GM12801 (cell line): ENCODE results near the gene SCN11A.

Source experiments
- TF ChIP-seq, protein P1 (sequence below): IDR thresholded peaks from one replicate; pipeline ENCODE4 v1.5.1; 2011; ENCODE audit warnings: control low read depth; ENCODE audit not compliant: insufficient read length; ENCODE audit errors: extremely low read depth

Gene SCN11A

DNA sequence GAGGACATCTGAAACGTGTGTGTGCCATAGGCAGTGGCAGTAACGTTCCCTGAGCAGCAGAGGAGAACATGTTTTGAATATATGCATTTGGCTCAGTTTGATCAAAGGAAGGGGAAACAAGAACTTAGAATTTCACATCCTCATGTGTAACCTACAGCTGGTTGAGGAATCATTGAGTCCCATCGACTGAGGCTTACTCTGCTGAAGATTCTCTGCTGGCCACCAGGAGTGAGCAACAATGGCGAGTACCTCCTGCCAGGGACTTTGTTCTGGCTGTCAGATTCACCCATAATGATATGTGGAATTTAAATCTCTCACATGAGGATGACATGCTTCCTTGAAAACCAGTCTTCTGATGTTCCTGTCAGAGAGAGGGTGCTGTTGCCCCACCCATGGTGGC lies 34.4 kb upstream of the SCN11A start:
- TF ChIP-seq, protein P1, sequence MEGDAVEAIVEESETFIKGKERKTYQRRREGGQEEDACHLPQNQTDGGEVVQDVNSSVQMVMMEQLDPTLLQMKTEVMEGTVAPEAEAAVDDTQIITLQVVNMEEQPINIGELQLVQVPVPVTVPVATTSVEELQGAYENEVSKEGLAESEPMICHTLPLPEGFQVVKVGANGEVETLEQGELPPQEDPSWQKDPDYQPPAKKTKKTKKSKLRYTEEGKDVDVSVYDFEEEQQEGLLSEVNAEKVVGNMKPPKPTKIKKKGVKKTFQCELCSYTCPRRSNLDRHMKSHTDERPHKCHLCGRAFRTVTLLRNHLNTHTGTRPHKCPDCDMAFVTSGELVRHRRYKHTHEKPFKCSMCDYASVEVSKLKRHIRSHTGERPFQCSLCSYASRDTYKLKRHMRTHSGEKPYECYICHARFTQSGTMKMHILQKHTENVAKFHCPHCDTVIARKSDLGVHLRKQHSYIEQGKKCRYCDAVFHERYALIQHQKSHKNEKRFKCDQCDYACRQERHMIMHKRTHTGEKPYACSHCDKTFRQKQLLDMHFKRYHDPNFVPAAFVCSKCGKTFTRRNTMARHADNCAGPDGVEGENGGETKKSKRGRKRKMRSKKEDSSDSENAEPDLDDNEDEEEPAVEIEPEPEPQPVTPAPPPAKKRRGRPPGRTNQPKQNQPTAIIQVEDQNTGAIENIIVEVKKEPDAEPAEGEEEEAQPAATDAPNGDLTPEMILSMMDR = no peak

DNA sequence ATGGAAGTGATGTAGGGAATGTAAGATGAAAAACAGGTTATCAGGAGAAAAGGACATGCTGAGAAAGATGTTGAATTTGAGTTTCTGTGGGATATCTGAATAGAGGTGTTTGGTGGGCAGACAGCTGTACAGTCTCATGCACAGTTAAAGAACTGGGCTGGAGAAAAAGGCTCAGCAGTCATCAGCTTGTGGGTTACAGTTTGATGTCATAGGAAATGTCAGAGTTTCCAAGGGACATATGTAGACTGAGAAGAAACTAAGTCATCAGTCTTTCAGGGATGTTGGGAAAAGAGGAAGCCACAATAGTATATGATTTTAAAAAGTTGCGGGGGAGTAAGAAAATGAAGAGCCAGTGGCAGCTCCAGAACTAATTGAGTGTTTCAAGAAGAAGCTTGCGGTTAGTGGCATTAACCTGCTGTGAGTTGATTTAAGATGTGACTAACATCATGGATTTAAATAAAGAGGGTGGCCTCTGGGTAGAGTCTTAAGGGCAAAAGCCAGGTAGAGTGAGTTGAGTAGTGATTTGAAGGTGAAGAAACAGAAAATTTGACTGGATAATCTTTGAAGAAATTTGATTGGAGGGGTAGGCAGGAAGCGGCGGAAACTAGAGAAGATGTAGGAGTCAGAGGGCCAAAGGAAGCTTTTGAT lies 31.0 kb upstream of the SCN11A start:
- TF ChIP-seq, protein P1 = no peak

DNA sequence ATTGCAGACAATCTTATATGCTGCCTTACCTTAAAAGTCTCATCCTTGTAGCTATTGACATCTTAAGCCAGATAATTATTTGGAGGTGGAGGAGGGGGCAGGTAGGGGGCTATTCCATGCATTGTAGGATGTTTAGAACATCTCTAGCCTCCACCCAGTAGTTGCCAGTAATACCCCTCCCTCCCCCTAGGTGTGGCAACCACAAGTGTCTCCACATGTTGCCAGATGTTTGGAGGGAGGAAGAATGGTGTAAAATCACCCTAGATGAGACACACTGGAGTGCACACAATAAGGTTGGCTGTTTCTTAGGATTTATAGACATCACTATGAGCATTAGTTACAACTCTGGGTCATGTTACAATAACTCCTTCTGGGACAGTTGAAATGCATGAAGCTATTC lies 28.3 kb upstream of the SCN11A start:
- TF ChIP-seq, protein P1 = no peak

DNA sequence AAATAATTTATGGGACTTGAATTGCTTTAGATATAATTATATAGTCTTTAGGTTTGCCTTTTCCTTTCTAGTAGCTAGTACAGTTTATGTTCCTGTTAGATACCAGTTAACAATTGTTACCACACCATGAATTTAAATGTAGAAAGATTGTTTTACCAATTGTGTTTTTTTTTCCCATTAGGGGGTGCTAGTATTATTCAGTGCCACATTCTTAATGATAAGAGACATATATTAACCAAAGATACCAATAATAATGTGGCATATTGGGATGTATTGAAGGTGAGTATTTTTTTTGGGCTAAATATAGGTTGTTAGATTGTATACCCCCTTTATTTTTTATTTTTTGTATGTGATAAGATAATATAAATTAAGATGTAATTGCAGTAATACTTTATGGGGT lies 27.8 kb upstream of the SCN11A start:
- TF ChIP-seq, protein P1 = no peak

DNA sequence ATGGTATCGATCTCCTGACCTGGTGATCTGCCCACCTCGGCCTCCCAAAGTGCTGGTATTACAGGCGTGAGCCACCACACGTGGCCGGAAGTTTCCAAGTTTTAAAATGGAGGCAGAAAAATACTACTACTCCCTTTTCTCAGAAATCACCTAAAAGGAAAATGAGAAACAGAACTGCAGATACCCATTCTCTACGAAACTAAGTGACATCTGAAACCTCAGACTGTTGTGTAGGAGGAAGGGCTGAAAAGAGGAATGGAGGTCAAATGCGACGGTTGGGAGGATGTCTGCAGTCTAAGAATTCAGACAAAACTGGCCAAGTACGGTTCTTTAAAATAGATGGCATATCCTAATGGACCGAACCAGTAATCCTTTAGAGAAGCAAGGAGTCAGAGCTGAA lies 24.2 kb upstream of the SCN11A start:
- TF ChIP-seq, protein P1 = no peak

DNA sequence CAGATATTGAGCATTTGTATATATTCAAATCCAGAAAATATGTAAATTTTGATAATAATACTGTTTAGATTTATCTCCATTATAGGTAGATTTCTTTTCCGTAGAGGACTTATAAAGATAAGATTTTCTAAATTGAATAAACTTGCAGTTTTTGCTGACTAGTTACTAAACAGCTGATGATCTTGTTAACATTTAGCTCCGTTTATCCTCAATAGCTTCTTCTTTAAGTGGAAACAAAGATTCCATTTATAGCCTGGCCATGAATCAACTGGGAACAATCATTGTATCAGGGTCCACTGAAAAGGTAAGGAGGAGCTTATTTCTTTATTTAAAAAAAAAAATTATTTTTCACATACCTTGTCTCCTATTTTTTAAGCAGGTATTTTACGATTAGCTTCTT lies 16.8 kb upstream of the SCN11A start:
- TF ChIP-seq, protein P1 = no peak

DNA sequence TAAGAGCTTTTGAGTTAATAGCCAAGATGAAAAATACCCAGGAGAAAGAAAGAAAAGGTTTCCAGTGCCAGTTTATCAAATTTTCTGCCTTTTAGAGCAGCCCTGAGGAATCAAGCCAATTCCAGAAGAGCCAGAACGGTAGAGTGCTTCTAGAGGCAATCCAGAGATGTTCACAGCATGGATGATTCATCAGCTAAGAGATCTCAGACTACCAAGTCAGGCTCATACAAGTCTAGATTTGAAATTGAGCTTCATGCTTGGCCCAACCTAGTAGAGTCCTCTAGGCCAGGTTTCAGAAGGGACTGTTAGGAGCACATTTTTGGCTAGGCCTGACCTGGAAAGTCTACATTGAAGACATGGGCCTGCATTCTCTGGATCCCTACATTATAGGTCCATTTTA lies 15.5 kb upstream of the SCN11A start:
- TF ChIP-seq, protein P1 = no peak

DNA sequence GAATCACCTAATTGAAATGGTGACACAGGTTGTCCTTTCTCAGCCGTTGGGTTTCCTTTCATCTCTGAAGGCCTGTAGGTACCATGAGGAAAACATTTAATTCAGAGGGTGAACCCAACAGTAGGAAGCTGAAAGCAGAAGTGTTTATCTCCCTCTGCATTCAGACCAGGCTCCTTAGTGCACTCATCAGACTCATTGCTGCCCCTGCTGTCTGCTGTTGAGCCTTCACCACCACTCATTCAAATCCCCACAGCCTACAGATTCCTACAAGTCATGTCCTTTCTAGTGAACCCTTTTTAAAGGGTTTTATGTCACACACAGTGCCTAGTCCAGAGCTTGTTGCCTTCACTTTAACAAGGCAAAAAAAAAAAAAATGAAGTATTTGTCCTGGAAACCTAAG lies 13.5 kb upstream of the SCN11A start:
- TF ChIP-seq, protein P1 = no peak
